K562 (cell line): Measurements from ENCODE around the gene TMEM120B. TPM values are rescaled to one million over a fixed set of nuclear protein-coding genes. Genes with fewer than 3 reads are reported as not detected.

Experiments
- ATAC-seq: fragments of 200-7000 bp; cut with Tn5 transposase; 3 replicates; pipeline ENCODE4 v1.9.1; 2020; ENCODE audit warnings: moderate library complexity
- BruUV-seq: library from RNA; stranded (reverse); fragments of 400-500 nt; replicated peaks from 2 replicates; lab custom pipeline; 2021; lab: Mats Ljungman, UMichigan
- CTCF ChIA-PET: fragments of 300-600 bp; formaldehyde crosslinking; extraction: SDS; loops from one replicate; lab custom pipeline; 2021; ENCODE audit warnings: low intra/inter-chr PET ratio; lab: Yijun Ruan, JAX
- POLR2A ChIA-PET: fragments of 300-600, 350-650 bp; sonication (Branson Sonifier 250); formaldehyde crosslinking; extraction: SDS; loops from one replicate; lab custom pipeline; 2021; ENCODE audit warnings: antibody characterized with exemption, inconsistent platforms; lab: Yijun Ruan, JAX
- DNase-seq, 4 experiments: peaks; one replicate each; pipeline versions ENCODE4 v3.0.0 to v3.0.0-alpha.2; 2011 to 2018; ENCODE audit warnings: low spot score in 3 of 4, mixed read lengths in 3 of 4; ENCODE audit errors: extremely low read depth in 1 of 4
- FAIRE-seq: peaks from 2 replicates; lab custom pipeline; 2011; peaks lifted over from hg19 to GRCh38; lab: Jason Lieb, UNC
- H2AFZ ChIP-seq: 2 replicates; pipeline ENCODE4 v1.6.0; 2011; ENCODE audit warnings: low read depth, low read length, control low read depth, inconsistent platforms
- H3K27ac ChIP-seq: fragments of 200-600 bp; 3 replicates; pipeline ENCODE4 v1.8.0; 2011; ENCODE audit warnings: low read depth, mild to moderate bottlenecking, control low read depth, inconsistent platforms, low read length, moderate library complexity, mixed read lengths; ENCODE audit errors: extremely low read depth
- H3K27me3 ChIP-seq, 2 experiments: fragments of 300-600 bp in 1 of 2; 2 replicates in 1 of 2; 3 replicates in 1 of 2; pipeline versions ENCODE4 v1.6.0 to v1.8.0; 2011; ENCODE audit warnings: inconsistent platforms in 2 of 2, low read length in 2 of 2, mild to moderate bottlenecking in 1 of 2, mixed read lengths in 1 of 2, moderate library complexity in 1 of 2; ENCODE audit not compliant: control insufficient read depth in 2 of 2, insufficient read depth in 2 of 2
- H3K36me3 ChIP-seq: fragments of 300-600 bp; 3 replicates; pipeline ENCODE4 v1.8.0; 2011; ENCODE audit warnings: mild to moderate bottlenecking, low read length, inconsistent platforms; ENCODE audit not compliant: control insufficient read depth, insufficient read depth
- H3K4me1 ChIP-seq, 2 experiments: fragments of 200-600 bp in 1 of 2; replicated peaks in 1 of 2; 2 replicates in 1 of 2; 3 replicates in 1 of 2; pipeline versions ENCODE4 v1.5.1 to v1.8.0; 2011; ENCODE audit warnings: inconsistent platforms in 2 of 2, low read length in 2 of 2, mild to moderate bottlenecking in 1 of 2, mixed read lengths in 1 of 2, moderate library complexity in 1 of 2; ENCODE audit not compliant: control insufficient read depth in 2 of 2, insufficient read depth in 2 of 2
- H3K4me2 ChIP-seq: 2 replicates; pipeline ENCODE4 v1.6.1; 2011; ENCODE audit warnings: low read length, control low read depth, inconsistent platforms, mixed read lengths; ENCODE audit not compliant: insufficient read depth
- H3K4me3 ChIP-seq: fragments of 200-600 bp; sonication (generic), shearing (Covaris generic); 2 replicates; pipeline ENCODE4 v1.5.1; 2016; ENCODE audit warnings: control low read depth, inconsistent platforms
- H3K79me2 ChIP-seq: fragments of 200-600 bp; 3 replicates; pipeline ENCODE4 v1.8.0; 2011; ENCODE audit warnings: low read length, inconsistent platforms; ENCODE audit not compliant: control insufficient read depth, insufficient read depth
- H3K9ac ChIP-seq, 2 experiments: 2 replicates each; pipeline versions ENCODE4 v1.6.0 to v1.6.1; 2011; ENCODE audit warnings: low read depth in 2 of 2, low read length in 2 of 2, control low read depth in 1 of 2, inconsistent platforms in 1 of 2, mild to moderate bottlenecking in 1 of 2, mixed read lengths in 1 of 2; ENCODE audit not compliant: insufficient read depth in 1 of 2
- H3K9me1 ChIP-seq: one replicate; pipeline ENCODE4 v1.6.0; 2011; ENCODE audit warnings: inconsistent platforms, mild to moderate bottlenecking, low read length, moderate library complexity; ENCODE audit not compliant: control insufficient read depth, insufficient read depth
- H3K9me3 ChIP-seq: replicated peaks from 2 replicates; pipeline ENCODE4 v1.5.1; 2011; ENCODE audit warnings: low read depth, low read length, inconsistent platforms; ENCODE audit not compliant: control insufficient read depth, insufficient read depth
- H4K20me1 ChIP-seq: replicated peaks from 2 replicates; pipeline ENCODE4 v1.6.1; 2011; ENCODE audit warnings: low read length, inconsistent platforms, mixed read lengths; ENCODE audit not compliant: control insufficient read depth, insufficient read depth
- BCOR ChIP-seq: fragments of 450-650 bp; IDR thresholded peaks from 2 replicates; pipeline ENCODE4 v1.6.1; 2016
- CBX1 ChIP-seq: sonication (generic); IDR thresholded peaks from 2 replicates; pipeline ENCODE4 v1.6.1; 2016; ENCODE audit warnings: antibody characterized with exemption, low read depth, mild to moderate bottlenecking
- GTF3C2 ChIP-seq: IDR thresholded peaks from 3 replicates; pipeline ENCODE4 v1.6.1; 2011; ENCODE audit warnings: borderline replicate concordance, mild to moderate bottlenecking, moderate library complexity; ENCODE audit not compliant: insufficient read length; ENCODE audit errors: extremely low read depth
- HMGXB4 ChIP-seq: sonication (generic); formaldehyde crosslinking; IDR thresholded peaks from 2 replicates; pipeline ENCODE4 v1.8.1; 2023; ENCODE audit warnings: mild to moderate bottlenecking, missing genetic modification reagents
- KDM1A ChIP-seq, 2 experiments: fragments of 450-650 bp; IDR thresholded peaks; 2 replicates each; pipeline ENCODE4 v1.6.1; 2016; ENCODE audit warnings: mild to moderate bottlenecking in 2 of 2
- KLF13 ChIP-seq: fragments of 450-650 bp; IDR thresholded peaks from 2 replicates; pipeline ENCODE4 v1.6.1; 2016; ENCODE audit warnings: missing genetic modification characterization, low read depth, mild to moderate bottlenecking, missing compliant biosample characterization, moderate library complexity, borderline replicate concordance
- PCBP1 ChIP-seq: fragments of 200-400 bp; formaldehyde crosslinking; IDR thresholded peaks from 2 replicates; pipeline ENCODE4 v1.6.1; 2018; ENCODE audit warnings: mild to moderate bottlenecking, low read depth, low read length; ENCODE audit not compliant: poor library complexity, severe bottlenecking
- PRPF4 ChIP-seq: fragments of 200-400 bp; formaldehyde crosslinking; IDR thresholded peaks from one replicate; pipeline ENCODE4 v1.6.1; 2017; ENCODE audit warnings: low read length, low read depth, mild to moderate bottlenecking; ENCODE audit not compliant: insufficient read depth, poor library complexity, severe bottlenecking
- RBM25 ChIP-seq: fragments of 200-400 bp; formaldehyde crosslinking; IDR thresholded peaks from 2 replicates; pipeline ENCODE4 v1.6.1; 2018; ENCODE audit warnings: low read length, low read depth, moderate library complexity; ENCODE audit not compliant: severe bottlenecking
- ZBTB49 ChIP-seq: sonication (generic); formaldehyde crosslinking; IDR thresholded peaks from 2 replicates; pipeline ENCODE4 v1.8.0; 2022; ENCODE audit warnings: missing genetic modification reagents, mild to moderate bottlenecking, borderline replicate concordance
- ZFP36 ChIP-seq: fragments of 150-350 bp; IDR thresholded peaks from 2 replicates; pipeline ENCODE4 v1.6.1; 2018; ENCODE audit warnings: low read length, low read depth; ENCODE audit not compliant: partially characterized antibody
- ZNF436 ChIP-seq: fragments of 250-450, 450-650 bp; sonication (Bioruptor Pico); formaldehyde crosslinking; IDR thresholded peaks from 2 replicates; pipeline ENCODE4 v1.7.0; 2020; ENCODE audit warnings: mild to moderate bottlenecking
- whole genome bisulfite sequencing: fragments of 100-300 bp; shearing (Covaris generic); methylation state at CpG from one replicate; pipeline ENCODE4 v1.1.6; 2016; ENCODE audit warnings: low coverage, mixed read lengths; ENCODE audit not compliant: insufficient coverage; ENCODE audit errors: missing lambda C conversion rate; 5-methylcytosine and 5-hydroxymethylcytosine counted together
- in situ Hi-C: fragments of 300-500 bp; cut with MboI; formaldehyde crosslinking; loops from 4 replicates; pipeline ENCODE4 v1.15.0; 2018; ENCODE audit warnings: inconsistent platforms, mixed read lengths
- intact Hi-C: fragments of 100-400 bp; cut with micrococcal nuclease; formaldehyde crosslinking; loops from 2 replicates; pipeline ENCODE4 v1.14.2; 2022
- polyA plus RNA-seq, 8 experiments: library from polyadenylated mRNA; depleted of rRNA in 4 of 8; stranded (reverse) in 5 of 8; unstranded in 3 of 8; fragments of >200 nt; fragmentation: Nextera tagmentation in 2 of 8; fragmentation: Illumina TruSeq in 1 of 8; extraction: Ambion mirVana in 2 of 8; extraction: Trizol in 1 of 8; gene quantifications; 2 replicates each; pipeline versions ENCODE4 v1.2.1 to v1.2.3, GENCODE V29; 2011 to 2014; ENCODE audit warnings: inconsistent platforms in 1 of 8, missing spikeins in 1 of 8
- total RNA-seq, 7 experiments: library from RNA; depleted of rRNA in 6 of 7; stranded (reverse); fragments of >200 nt in 6 of 7; fragmentation: Illumina TruSeq in 2 of 7; extraction: Trizol in 2 of 7; gene quantifications; 2 replicates each; pipeline versions ENCODE4 v1.2.1 to v1.2.3, GENCODE V29; 2011 to 2021; ENCODE audit warnings: low replicate concordance in 1 of 7

Gene TMEM120B
- total and polyA plus RNA-seq, 9 of the 15 experiments (the other 6 are each of a cell fraction or from before 2014, with no cell fraction given), result 1.7 to 18.6 (median 7.4) TPM

GRCh38 chr12:121793440-121793837, 80.9 kb downstream of the TMEM120B start, which contains the start of gene RHOF:
Gene RHOF (minus strand): TSS chr12:121793688. CDS start chr12:121793633, 55 bp downstream.
- DNase-seq, result peak in 2 of 4 experiments; percentile 57 to 61

More at GRCh38 chr12:121793440-121793837, 80.9 kb downstream of the TMEM120B start, which contains the start of gene RHOF:
- H3K4me2 ChIP-seq, result peak within 1 kb of the TSS; percentile 92
- FAIRE-seq (no peak), ATAC-seq (no peak)
- no peaks in the 10 kb centered on the region for H3K27me3 ChIP-seq
- peak within 1 kb of the TSS; percentile 81 for H3K27ac ChIP-seq
- 43% methylated on average over 30 of the region's 36 CpGs for WGBS
- in situ Hi-C loops, result loop anchor here (5.0 kb wide), 2 partner anchors 101 to 241 kb away; no protein-coding TSS in a partner anchor
- H2AFZ ChIP-seq, result peak within 1 kb of the TSS; percentile 97
- peaks cover 39% of the 10 kb centered on the region for H3K79me2 ChIP-seq
- no peaks in the 10 kb centered on the region for H3K9me3 ChIP-seq
- TF ChIP-seq PRPF4 (peak; percentile 40), ZNF436 (CRISPR knock-in tag) (peak; percentile 78; the same call in 1 of the 2 replicates), HMGXB4 (no peak), PCBP1 (peak; percentile 84), ZBTB49 (no peak), RBM25 (peak; percentile 85), GTF3C2 (peak; percentile 55), KDM1A (IDR thresholded peaks at IDR 0.05) (peak in 1 of 2 experiments; percentile 38; a peak in 1 of 4 replicates), BCOR (peak; percentile 64; the same call in 1 of the 2 replicates), KLF13 (no peak), ZFP36 (peak; percentile 98), CBX1 (0 out of 2 replicates have a peak, but pooled peaks have one; percentile 19)
- TF ChIP-seq, all 486 proteins: peak for 9
- intact Hi-C loops, result loop anchor here (5.0 kb wide), 1 partner anchor 241 kb away; no protein-coding TSS in a partner anchor
- Histone ChIP-seq H3K4me1 (peaks cover 30 to 81% of the 10 kb centered on the region in 2 experiments), H3K9ac (peak within 1 kb of the TSS; percentile 75 to 94), H4K20me1 (no peaks in the 10 kb centered on the region), H3K9me1 (no peaks in the 10 kb centered on the region), H3K36me3 (peaks cover 23% of the 10 kb centered on the region), H3K4me3 (peak within 1 kb of the TSS; percentile 57)
- BruUV-seq, result no TSS peak
- POLR2A ChIA-PET, result interaction anchor here (0.9 to 9.4 kb wide), 5 partner anchors 9 to 15 kb away, joined by 3 to 194 read pairs (median 5); partner anchors contain the start of gene SETD1B
- CTCF ChIA-PET, result interaction anchor here (1.1 to 5.9 kb wide), 9 partner anchors 17 to 458 kb away, joined by 3 to 73 read pairs (median 13); partner anchors contain the start of gene PSMD9
